H1 (cell line): Measurements from ENCODE around the gene RBM24. TPM values are rescaled to one million over a fixed set of nuclear protein-coding genes. Genes with fewer than 3 reads are reported as not detected.

ENCODE experiments used
- CTCF ChIA-PET: fragments of 300-600 bp; sonication (Branson Sonifier 250); formaldehyde crosslinking; loops from one replicate; lab custom pipeline; 2021; ENCODE audit not compliant: partially characterized antibody; lab: Charles Lee
- POLR2A ChIA-PET: fragments of 300-600 bp; sonication (Branson Sonifier 250); formaldehyde crosslinking; loops from one replicate; lab custom pipeline; 2021; ENCODE audit warnings: inconsistent platforms; ENCODE audit not compliant: partially characterized antibody; lab: Charles Lee
- DNase-seq, 2 experiments: peaks; one replicate each; pipeline versions ENCODE4 v3.0.0 to v3.0.0-alpha.2; 2010 to 2022; ENCODE audit warnings: low spot score in 2 of 2, low read depth in 1 of 2, mixed read lengths in 1 of 2
- FAIRE-seq: peaks from 2 replicates; lab custom pipeline; 2011; peaks lifted over from hg19 to GRCh38; lab: Jason Lieb, UNC
- H2AFZ ChIP-seq: 2 replicates; pipeline ENCODE4 v1.8.1; 2012; ENCODE audit warnings: low read length, inconsistent platforms
- H2AK5ac ChIP-seq: 2 replicates; pipeline ENCODE4 v1.6.1; 2013; ENCODE audit warnings: low read depth, low read length
- H2BK120ac ChIP-seq: replicated peaks from 2 replicates; pipeline ENCODE3; 2013; ENCODE audit warnings: low read depth, low read length, inconsistent platforms
- H2BK12ac ChIP-seq: 2 replicates; pipeline ENCODE4 v1.6.1; 2013; ENCODE audit warnings: low read depth, low read length
- H2BK15ac ChIP-seq: 2 replicates; pipeline ENCODE4 v1.6.1; 2013; ENCODE audit warnings: low read length
- H2BK20ac ChIP-seq: 2 replicates; pipeline ENCODE4 v1.6.1; 2013; ENCODE audit warnings: low read length
- H2BK5ac ChIP-seq: 2 replicates; pipeline ENCODE4 v1.6.1; 2013; ENCODE audit warnings: low read depth, low read length
- H3K14ac ChIP-seq: 2 replicates; pipeline ENCODE4 v1.6.1; 2013; ENCODE audit warnings: inconsistent platforms; ENCODE audit not compliant: insufficient read length
- H3K18ac ChIP-seq: 2 replicates; pipeline ENCODE4 v1.6.1; 2013; ENCODE audit warnings: low read length; ENCODE audit errors: extremely low read depth
- H3K23ac ChIP-seq: 2 replicates; pipeline ENCODE4 v1.6.1; 2013; ENCODE audit warnings: inconsistent platforms; ENCODE audit not compliant: insufficient read length
- H3K23me2 ChIP-seq: 2 replicates; pipeline ENCODE4 v1.6.1; 2013; ENCODE audit warnings: low read depth, low read length
- H3K27ac ChIP-seq: 2 replicates; pipeline ENCODE4 v1.6.1; 2011; ENCODE audit warnings: low read depth, low read length, inconsistent platforms
- H3K27me3 ChIP-seq, 4 experiments: replicated peaks in 1 of 4; 1 replicate in 1 of 4; 2 replicates in 3 of 4; pipeline versions ENCODE4 v1.6.1 to v1.8.1; 2011 to 2013; ENCODE audit warnings: low read length in 3 of 4, mild to moderate bottlenecking in 3 of 4, inconsistent platforms in 2 of 4, mixed read lengths in 2 of 4, moderate library complexity in 1 of 4; ENCODE audit not compliant: control insufficient read depth in 3 of 4, insufficient read depth in 3 of 4; ENCODE audit errors: extremely low read depth in 1 of 4
- H3K36me3 ChIP-seq, 4 experiments: 2 replicates each; pipeline versions ENCODE4 v1.6.1 to v1.8.1; 2011 to 2013; ENCODE audit warnings: mild to moderate bottlenecking in 4 of 4, low read length in 3 of 4, moderate library complexity in 2 of 4, control low read depth in 1 of 4, inconsistent platforms in 1 of 4; ENCODE audit not compliant: insufficient read depth in 4 of 4, control insufficient read depth in 2 of 4
- H3K4ac ChIP-seq: replicated peaks from 2 replicates; pipeline ENCODE3; 2013; ENCODE audit warnings: low read length, low read depth, mixed read lengths, inconsistent platforms; ENCODE audit not compliant: insufficient read length
- H3K4me1 ChIP-seq, 4 experiments: replicated peaks in 1 of 4; 1 replicate in 1 of 4; 2 replicates in 3 of 4; pipeline versions ENCODE4 v1.6.1 to v1.8.1; 2011 to 2013; ENCODE audit warnings: low read length in 3 of 4, inconsistent platforms in 2 of 4, mixed read lengths in 1 of 4; ENCODE audit not compliant: insufficient read depth in 4 of 4, control insufficient read depth in 3 of 4
- H3K4me2 ChIP-seq, 2 experiments: 2 replicates each; pipeline versions ENCODE4 v1.6.1 to v1.8.1; 2011 to 2013; ENCODE audit warnings: low read depth in 2 of 2, low read length in 2 of 2, control low read depth in 1 of 2, inconsistent platforms in 1 of 2, mild to moderate bottlenecking in 1 of 2; ENCODE audit not compliant: insufficient read depth in 1 of 2
- H3K4me3 ChIP-seq, 4 experiments: fragments of 200-600, 300-600 bp in 1 of 4; sonication (generic), shearing (Covaris generic), sonication (Bioruptor Twin) in 1 of 4; 2 replicates each; pipeline versions ENCODE4 v1.5.1 to v1.8.1; 2011 to 2016; ENCODE audit warnings: low read length in 4 of 4, low read depth in 3 of 4, control low read depth in 2 of 4, inconsistent platforms in 2 of 4, mild to moderate bottlenecking in 2 of 4, mixed read lengths in 1 of 4, moderate library complexity in 1 of 4; ENCODE audit not compliant: insufficient read depth in 2 of 4; ENCODE audit errors: extremely low read depth in 1 of 4
- H3K56ac ChIP-seq: replicated peaks from 2 replicates; pipeline ENCODE3; 2013; ENCODE audit warnings: low read depth, mild to moderate bottlenecking, mixed read lengths, low read length, inconsistent platforms; ENCODE audit not compliant: insufficient read length
- H3K79me1 ChIP-seq: 2 replicates; pipeline ENCODE4 v1.6.1; 2013; ENCODE audit warnings: low read depth, low read length, control low read depth
- H3K79me2 ChIP-seq, 2 experiments: 2 replicates each; pipeline versions ENCODE4 v1.6.1 to v1.8.1; 2012 to 2013; ENCODE audit warnings: low read length in 2 of 2, mild to moderate bottlenecking in 2 of 2, inconsistent platforms in 1 of 2; ENCODE audit not compliant: insufficient read depth in 2 of 2, control insufficient read depth in 1 of 2
- H3K9ac ChIP-seq, 4 experiments: replicated peaks in 1 of 4; 1 replicate in 1 of 4; 2 replicates in 3 of 4; pipeline versions ENCODE4 v1.6.1 to v1.8.1; 2011 to 2013; ENCODE audit warnings: low read depth in 3 of 4, low read length in 3 of 4, control low read depth in 2 of 4, mild to moderate bottlenecking in 2 of 4, moderate library complexity in 2 of 4, inconsistent platforms in 1 of 4; ENCODE audit errors: extremely low read depth in 1 of 4
- H3K9me3 ChIP-seq, 2 experiments: 2 replicates each; pipeline versions ENCODE4 v1.6.1 to v1.8.1; 2012 to 2013; ENCODE audit warnings: mild to moderate bottlenecking in 2 of 2, moderate library complexity in 2 of 2, control low read depth in 1 of 2, inconsistent platforms in 1 of 2, low read depth in 1 of 2, low read length in 1 of 2, mixed read lengths in 1 of 2; ENCODE audit not compliant: insufficient read depth in 2 of 2
- H4K20me1 ChIP-seq, 2 experiments: replicated peaks in 1 of 2; 2 replicates each; pipeline versions ENCODE3 to v1.8.1; 2011 to 2013; ENCODE audit warnings: inconsistent platforms in 2 of 2, low read length in 2 of 2, mild to moderate bottlenecking in 1 of 2; ENCODE audit not compliant: insufficient read depth in 2 of 2, control insufficient read depth in 1 of 2
- H4K5ac ChIP-seq: 2 replicates; pipeline ENCODE4 v1.6.1; 2013; ENCODE audit warnings: low read length, low read depth, mixed read lengths, inconsistent platforms; ENCODE audit not compliant: insufficient read length
- H4K8ac ChIP-seq: 2 replicates; pipeline ENCODE4 v1.8.0; 2013; ENCODE audit warnings: mild to moderate bottlenecking, moderate library complexity, low read length, inconsistent platforms; ENCODE audit not compliant: insufficient read depth; ENCODE audit errors: extremely low read depth
- H4K91ac ChIP-seq: replicated peaks from 2 replicates; pipeline ENCODE3; 2013; ENCODE audit warnings: low read length, mixed read lengths, inconsistent platforms; ENCODE audit not compliant: insufficient read length
- CHD1 ChIP-seq: IDR thresholded peaks from 2 replicates; pipeline ENCODE4 v1.6.1; 2012; ENCODE audit warnings: low read depth, low read length, improper control_type of control experiment
- GTF2F1 ChIP-seq: IDR thresholded peaks from 2 replicates; pipeline ENCODE4 v1.6.1; 2012; ENCODE audit warnings: low read depth, low read length, improper control_type of control experiment, borderline replicate concordance
- JUN ChIP-seq: IDR thresholded peaks from 2 replicates; pipeline ENCODE4 v1.6.1; 2011; ENCODE audit warnings: low read depth, mild to moderate bottlenecking, improper control_type of control experiment, low read length
- JUND ChIP-seq: IDR thresholded peaks from 2 replicates; pipeline ENCODE4 v1.6.1; 2011; ENCODE audit warnings: mild to moderate bottlenecking, improper control_type of control experiment, low read length
- POU5F1 ChIP-seq: IDR thresholded peaks from 2 replicates; pipeline ENCODE4 v1.6.1; 2011; ENCODE audit warnings: low read depth, mild to moderate bottlenecking, low read length, moderate library complexity
- RNF2 ChIP-seq: fragments of 200-900, 300-1000 bp; sonication (generic); IDR thresholded peaks from 2 replicates; pipeline ENCODE4 v1.7.1; 2016; ENCODE audit warnings: borderline replicate concordance, low read depth, mild to moderate bottlenecking, antibody characterized with exemption, low read length; ENCODE audit not compliant: poor library complexity, severe bottlenecking; ENCODE audit errors: missing control alignments
- SP2 ChIP-seq: IDR thresholded peaks from 2 replicates; pipeline ENCODE4 v1.6.1; 2012; ENCODE audit warnings: mild to moderate bottlenecking, low read length, inconsistent platforms
- SRF ChIP-seq: IDR thresholded peaks from 2 replicates; pipeline ENCODE4 v1.6.1; 2011; ENCODE audit warnings: mild to moderate bottlenecking, low read depth, low read length, moderate library complexity
- SUZ12 ChIP-seq: fragments of 200-600 bp; sonication (generic); IDR thresholded peaks from 2 replicates; pipeline ENCODE4 v1.6.1; 2012; ENCODE audit warnings: mild to moderate bottlenecking, inconsistent platforms, low read length, moderate library complexity, mixed read lengths
- YY1 ChIP-seq: IDR thresholded peaks from 2 replicates; pipeline ENCODE4 v1.6.1; 2011; ENCODE audit warnings: low read depth, mild to moderate bottlenecking, low read length
- WGBS, 2 experiments: shearing (Covaris generic) in 1 of 2; methylation state at CpG; one replicate each; pipeline versions ENCODE4 v1.1.6 to v1.1.7; 2013 to 2015; ENCODE audit warnings: low lambda C conversion rate in 2 of 2, mixed read lengths in 2 of 2, inconsistent platforms in 1 of 2, low coverage in 1 of 2, missing lambda C conversion rate in 1 of 2; ENCODE audit not compliant: insufficient replicate concordance in 2 of 2, insufficient coverage in 1 of 2, insufficient read length in 1 of 2; ENCODE audit errors: extremely low coverage in 1 of 2, missing lambda C conversion rate in 1 of 2; 5-methylcytosine and 5-hydroxymethylcytosine counted together
- polyA plus RNA-seq, 7 experiments: library from polyadenylated mRNA; depleted of rRNA in 3 of 7; stranded (reverse) in 5 of 7; unstranded in 2 of 7; fragments of >200 nt in 5 of 7; fragments of 200-250 nt in 2 of 7; gene quantifications; 1 replicate in 5 of 7; 2 replicates in 1 of 7; 4 replicates in 1 of 7; pipeline versions ENCODE4 v1.2.1 to v1.2.3, GENCODE V29; 2011 to 2013; ENCODE audit warnings: missing spikeins in 2 of 7, mixed read lengths in 2 of 7
- total RNA-seq: library from RNA; stranded (reverse); fragmentation: NEBNext Ultra II Directional; extraction: Animal tissue kit (Norgen Biotek cat#: 25700); gene quantifications from 2 replicates; pipeline ENCODE4 v1.2.1, GENCODE V29; 2021

The RBM24 gene
- total and polyA plus RNA-seq, 2 of the 8 experiments (the other 6 are each of a cell fraction or from before 2014, with no cell fraction given): 0.52 to 2.6 TPM

- Histone ChIP-seq H3K4me3 (no peak overlapping the region), H3K27ac (no peak overlapping the region), H2AFZ (no peak overlapping the region), H3K4me2 (no peak overlapping the region), H3K9me3 (no peaks in the 10 kb centered on the region), H3K36me3 (no peaks in the 10 kb centered on the region), H3K4me1 (peaks cover 0 to 1% (median 0%) of the 10 kb centered on the region in 4 experiments; a peak in 3 of 7 replicates), H4K20me1 (peaks cover 0 to 4% of the 10 kb centered on the region in 2 experiments), H3K23me2 (peaks cover 5% of the 10 kb centered on the region; the same call in 1 of the 2 replicates), H3K4ac (no peak overlapping the region), H3K79me2 (no peaks in the 10 kb centered on the region), H3K9ac (no peak overlapping the region), H3K56ac (no peak overlapping the region), H4K91ac (no peak overlapping the region), H2BK15ac (no peak overlapping the region), H3K18ac (no peak overlapping the region), H2BK5ac (no peak overlapping the region), H3K23ac (no peak overlapping the region), H4K5ac (no peak overlapping the region), H4K8ac (no peak overlapping the region), H3K27me3 (peaks cover 16 to 35% (median 31%) of the 10 kb centered on the region in 4 experiments), H2BK120ac (no peak overlapping the region), H2AK5ac (no peak overlapping the region), H3K14ac (no peak overlapping the region), H3K79me1 (no peaks in the 10 kb centered on the region), H2BK12ac (no peak overlapping the region), H2BK20ac (no peak overlapping the region)
- CTCF ChIA-PET: interaction anchor here (0.7 to 0.8 kb wide), 2 partner anchors 9 to 68 kb away, joined by 3 to 4 read pairs; no protein-coding TSS in a partner anchor
- no peak for FAIRE-seq
- 91% methylated on average over 3 of the region's 3 CpGs; no CpG with 5 or more reads in 1 of the 2 experiments for WGBS, 2 experiments
- POLR2A ChIA-PET: no interaction called here
- no peak for TF ChIP-seq JUN
- no peak for TF ChIP-seq CHD1
- no peak for TF ChIP-seq SRF
- no peak for TF ChIP-seq SUZ12
- TF ChIP-seq JUND: no peak
- TF ChIP-seq RNF2: no peak
- no peak for TF ChIP-seq POU5F1
- TF ChIP-seq GTF2F1: no peak
- no peak for TF ChIP-seq YY1
- no peak for TF ChIP-seq SP2
- DNase-seq: no peak
Observed at GRCh38 chr6:17276766-17277165, 4.4 kb upstream of the RBM24 start.
